HG03571 (cell line): ENCODE measurements around the gene PKD1.

Experiments used
- ATAC-seq: cut with Tn5 transposase; IDR thresholded peaks from one replicate; pipeline ENCODE4 v1.9.1; 2021; ENCODE audit not compliant: unreplicated experiment

PKD1 gene

DNA sequence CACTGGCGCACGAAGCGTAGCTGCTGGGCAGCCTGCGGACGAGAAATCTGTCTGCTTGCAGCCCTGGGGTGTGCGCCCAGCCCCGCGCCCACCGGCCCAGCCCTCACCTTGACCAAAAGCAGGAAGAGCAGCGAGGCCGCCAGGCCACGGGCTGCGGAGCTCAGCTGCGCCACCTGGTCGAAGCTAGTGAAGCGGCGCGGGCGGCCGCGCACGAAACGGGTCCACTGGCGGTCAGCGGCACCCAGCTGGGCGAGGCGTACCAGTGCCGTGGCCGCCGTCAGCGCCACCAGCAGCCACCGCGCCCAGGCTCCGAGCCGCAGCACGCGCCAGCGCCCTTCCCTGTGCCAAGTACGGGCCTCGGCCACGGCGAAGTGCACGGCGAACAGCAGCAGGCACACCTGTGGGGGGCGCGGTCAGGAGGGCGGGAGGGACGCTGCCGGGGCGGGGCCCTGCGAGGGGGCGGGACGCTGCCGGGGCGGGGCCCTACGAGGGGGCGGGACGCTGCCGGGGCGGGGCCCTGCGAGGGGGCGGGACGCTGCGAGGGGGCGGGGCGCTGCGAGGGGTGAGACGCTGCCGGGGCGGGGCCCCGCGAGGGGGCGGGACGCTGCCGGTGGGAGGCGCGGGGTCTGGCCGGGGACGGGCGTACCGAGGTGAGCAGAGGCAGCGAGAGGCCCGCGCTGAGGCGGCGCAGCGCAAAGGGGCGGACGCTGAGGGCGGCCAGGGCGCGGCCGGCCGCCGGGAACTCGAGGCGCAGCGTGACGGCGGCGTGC lies 44.7 kb downstream of the PKD1 start:
- ATAC-seq = no peak

DNA sequence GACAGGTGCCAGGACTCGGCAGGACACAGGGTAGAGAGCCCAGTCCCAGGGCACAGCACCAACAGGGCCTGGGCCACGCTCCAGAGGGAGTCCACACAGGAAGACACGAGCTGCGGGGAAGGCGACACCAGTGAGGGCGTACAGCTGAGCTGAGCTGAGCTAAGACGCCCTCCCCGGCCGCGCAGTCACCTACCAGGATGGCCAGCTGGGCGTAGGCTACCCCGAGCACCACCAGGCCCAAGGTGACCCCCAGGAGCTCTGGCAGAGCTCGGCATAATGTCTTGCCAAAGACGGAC lies 45.3 kb downstream of the PKD1 start:
- no peak for ATAC-seq

DNA sequence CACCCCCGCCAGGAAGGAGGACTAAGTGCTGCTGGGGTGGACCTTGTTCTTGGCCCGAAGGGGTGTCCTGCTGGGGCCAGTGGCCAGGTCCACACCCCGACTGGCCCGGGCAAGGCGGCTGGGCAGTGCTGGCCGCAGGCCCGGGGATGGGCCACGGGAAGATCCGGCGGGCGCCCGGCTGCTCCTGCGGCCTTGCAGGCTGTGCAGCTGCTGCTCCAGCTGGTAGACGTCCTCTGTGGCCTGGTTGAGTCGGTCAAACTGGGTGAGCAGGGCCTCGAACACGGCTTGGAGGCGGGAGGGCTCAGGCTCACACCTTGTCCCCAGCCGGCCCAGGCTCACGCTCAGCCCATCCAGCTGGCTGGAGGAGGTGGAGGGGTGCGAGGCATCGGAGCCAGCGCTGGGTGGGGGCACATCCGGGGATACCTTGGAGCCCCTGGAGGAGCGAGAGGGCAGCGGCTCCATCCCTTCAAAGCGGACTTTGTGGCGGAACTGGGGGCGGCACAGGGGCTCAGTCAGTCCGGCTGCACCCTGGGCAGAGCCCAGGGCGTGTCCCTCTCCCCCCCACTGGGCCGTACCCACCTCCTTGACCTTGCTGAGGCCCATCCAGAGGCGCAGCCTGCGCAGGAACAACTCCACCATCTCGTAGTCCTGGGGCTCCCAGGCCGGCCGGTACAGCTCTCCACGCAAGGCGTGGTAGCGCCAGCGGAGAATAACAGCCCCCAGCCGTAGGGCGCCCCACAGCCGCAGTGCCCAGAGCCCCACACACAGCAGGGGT lies 45.8 kb downstream of the PKD1 start:
- no peak for ATAC-seq

DNA sequence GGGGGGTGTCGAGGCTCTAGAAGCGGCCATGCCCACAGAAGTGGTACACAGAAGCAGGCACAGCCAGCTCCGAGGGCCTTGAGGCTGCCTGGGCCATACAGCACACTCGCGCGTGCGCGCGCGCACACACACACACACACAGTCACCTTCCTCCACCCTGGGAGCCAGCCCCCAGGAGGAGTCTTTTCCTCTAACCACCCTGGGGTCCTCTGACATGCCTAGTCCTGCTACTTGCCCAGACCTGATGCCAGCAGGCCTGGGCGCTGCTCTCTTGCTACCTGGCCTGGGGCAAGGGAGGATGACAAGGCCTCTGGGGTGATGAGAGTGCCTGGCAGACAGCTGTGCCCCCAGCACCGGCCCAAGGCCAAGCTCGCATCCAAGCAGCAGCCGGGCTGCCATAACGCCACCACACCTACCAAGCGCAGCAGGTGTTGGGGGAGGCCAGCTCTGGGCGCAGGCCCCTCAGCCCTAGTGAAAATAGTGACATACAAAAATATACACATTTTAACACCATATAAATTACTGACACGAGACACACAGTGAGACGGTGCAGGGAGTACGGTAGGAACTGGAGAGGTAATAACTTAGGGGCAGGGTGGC lies 46.8 kb downstream of the PKD1 start:
- no peak for ATAC-seq

DNA sequence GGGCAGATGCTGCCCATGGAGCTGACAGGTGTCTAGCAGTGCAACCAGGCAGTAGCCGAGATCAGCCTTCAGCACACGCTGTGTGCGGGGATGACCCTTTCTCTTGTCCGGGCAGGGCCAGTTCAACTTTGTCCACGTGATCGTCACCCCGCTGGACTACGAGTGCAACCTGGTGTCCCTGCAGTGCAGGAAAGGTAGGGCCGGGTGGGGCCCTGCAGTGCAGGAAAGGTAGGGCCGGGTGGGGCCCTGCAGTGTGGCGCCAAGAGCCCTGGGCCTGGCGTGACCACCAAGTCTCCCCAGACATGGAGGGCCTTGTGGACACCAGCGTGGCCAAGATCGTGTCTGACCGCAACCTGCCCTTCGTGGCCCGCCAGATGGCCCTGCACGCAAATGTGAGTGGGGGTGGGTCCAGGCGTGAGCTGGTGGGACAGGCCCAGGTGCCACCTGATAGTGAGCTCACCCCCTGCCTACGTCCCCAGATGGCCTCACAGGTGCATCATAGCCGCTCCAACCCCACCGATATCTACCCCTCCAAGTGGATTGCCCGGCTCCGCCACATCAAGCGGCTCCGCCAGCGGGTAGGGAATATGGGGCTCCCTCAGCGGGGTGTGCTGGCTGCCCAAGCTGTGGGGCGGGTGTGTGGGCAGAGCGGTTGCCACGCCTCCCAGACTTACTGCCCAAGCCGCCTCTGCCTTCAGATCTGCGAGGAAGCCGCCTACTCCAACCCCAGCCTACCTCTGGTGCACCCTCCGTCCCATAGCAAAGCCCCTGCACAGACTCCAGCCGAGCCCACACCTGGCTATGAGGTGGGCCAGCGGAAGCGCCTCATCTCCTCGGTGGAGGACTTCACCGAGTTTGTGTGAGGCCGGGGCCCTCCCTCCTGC lies 47.7 kb downstream of the PKD1 start:
- ATAC-seq = no peak

DNA sequence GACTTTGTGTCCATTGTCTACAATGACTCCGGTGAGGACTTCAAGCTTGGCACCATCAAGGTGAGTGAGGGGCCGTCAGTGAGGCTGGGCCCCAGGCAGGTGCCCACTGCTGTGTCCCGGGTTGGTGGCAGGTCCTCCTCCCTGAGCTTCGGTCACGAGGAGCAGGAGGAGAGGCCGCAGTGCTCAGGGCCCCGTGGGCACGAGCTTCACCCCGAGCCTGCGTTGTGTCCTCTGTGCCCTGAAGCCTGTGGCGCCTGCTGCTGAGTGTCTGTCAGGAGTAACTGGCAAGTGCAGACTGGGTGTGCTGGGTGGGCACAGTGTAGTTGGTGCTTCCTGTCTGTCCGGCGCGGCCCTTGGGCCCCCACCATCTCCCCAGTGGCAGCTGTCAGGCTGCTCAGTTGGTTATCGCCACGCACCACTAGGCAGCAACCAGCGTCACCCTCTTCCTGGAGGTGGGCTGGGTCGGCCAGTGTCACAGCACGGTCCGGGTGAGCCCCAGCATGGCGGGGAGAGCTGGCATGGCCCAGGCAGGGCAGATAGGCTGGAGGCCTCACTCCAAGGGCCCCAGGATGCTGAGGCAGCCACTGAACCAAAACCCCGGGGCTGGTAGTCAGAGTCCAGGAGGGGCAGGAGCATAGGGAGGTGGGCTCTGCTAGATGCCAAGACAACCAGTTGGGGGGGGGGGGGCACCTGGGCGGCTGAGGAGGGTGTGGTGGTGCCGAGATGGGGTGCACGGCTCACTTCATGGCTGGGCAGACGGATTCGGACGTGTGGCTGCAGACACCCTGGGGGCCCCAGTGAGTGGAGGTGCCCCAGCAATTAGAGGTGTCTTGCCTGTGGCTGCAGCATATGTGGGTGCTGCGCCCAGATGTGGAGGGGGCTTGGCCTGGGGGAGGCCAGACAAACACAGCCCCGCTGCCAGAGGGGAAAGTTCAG lies 48.6 kb downstream of the PKD1 start:
- no peak for ATAC-seq

DNA sequence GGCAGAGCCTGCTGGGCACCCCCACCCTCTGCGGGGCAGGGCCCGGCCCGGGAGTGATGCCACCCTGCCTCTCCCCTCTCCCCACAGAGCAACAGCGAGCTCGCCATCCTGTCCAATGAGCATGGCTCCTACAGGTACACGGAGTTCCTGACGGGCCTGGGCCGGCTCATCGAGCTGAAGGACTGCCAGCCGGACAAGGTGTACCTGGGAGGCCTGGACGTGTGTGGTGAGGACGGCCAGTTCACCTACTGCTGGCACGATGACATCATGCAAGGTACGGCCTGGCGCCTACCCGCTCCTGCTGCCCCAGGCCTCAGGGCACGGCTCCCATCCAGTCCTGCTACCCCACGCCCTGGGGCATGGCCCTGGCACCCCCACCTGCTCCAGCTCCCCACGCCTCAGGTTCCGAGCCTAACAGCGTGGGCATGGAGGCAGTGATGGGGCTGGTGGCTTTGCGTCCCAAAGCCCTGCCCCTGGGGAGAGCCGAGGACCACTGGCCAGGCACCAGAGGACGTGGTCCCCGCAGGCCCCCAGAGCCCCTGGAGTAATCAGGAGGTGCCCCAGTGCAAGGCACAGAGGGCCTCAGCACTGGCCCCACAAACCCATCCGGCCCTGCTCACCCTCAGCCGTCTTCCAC lies 49.5 kb downstream of the PKD1 start:
- ATAC-seq = no peak

DNA sequence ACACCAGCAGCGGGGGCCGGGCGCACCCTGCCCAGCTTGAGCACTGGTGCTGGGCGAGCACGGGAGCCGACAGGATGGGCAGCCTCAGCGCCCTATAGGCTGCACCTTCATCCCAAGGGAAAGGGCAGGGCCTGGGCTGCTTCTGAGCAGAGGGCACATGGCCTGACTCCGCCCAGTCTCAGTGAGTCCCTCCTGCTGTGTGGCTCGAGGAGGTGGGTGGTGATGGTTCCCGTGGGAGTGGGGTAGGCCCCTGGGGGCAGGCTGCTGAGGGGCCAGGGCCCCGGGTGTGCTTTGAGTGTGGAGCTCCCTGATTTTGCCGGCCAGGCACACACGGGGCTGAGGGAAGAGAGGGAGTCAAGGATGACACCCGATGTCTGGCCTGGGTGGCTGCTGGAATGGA lies 50.0 kb downstream of the PKD1 start:
- ATAC-seq = no peak

DNA sequence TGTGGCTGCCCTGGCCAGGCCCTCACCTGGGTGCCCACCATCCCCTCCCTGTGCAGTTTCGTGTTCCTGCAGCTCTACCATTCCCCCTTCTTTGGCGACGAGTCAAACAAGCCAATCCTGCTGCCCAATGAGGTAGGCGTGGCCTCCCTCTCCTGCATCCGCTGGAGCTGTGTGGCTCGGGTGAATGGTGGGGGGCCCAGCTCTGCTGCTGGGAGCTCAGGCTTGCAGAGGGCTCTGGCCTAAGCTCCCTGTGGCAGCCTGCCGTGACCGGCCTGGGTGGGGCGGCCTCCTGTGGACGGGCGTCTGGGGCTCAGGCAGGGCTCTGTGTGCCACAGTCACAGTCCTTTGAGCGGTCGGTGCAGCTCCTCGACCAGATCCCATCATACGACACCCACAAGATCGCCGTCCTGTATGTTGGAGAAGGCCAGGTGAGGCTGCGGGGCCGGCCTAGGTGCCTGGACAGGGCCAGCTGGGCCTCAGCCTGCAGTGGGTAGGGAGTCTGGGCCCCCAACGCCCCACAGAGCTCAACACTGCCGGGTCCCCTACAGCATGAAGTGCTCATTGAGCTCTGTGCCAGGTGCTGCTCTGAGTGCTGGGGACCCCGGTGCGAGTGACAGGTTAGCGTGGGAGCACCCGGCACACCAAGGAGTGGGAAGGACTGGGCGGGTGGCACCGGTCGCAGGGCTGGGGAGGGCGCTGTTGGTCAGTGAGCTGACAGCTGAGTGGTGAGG lies 50.6 kb downstream of the PKD1 start:
- ATAC-seq = no peak

DNA sequence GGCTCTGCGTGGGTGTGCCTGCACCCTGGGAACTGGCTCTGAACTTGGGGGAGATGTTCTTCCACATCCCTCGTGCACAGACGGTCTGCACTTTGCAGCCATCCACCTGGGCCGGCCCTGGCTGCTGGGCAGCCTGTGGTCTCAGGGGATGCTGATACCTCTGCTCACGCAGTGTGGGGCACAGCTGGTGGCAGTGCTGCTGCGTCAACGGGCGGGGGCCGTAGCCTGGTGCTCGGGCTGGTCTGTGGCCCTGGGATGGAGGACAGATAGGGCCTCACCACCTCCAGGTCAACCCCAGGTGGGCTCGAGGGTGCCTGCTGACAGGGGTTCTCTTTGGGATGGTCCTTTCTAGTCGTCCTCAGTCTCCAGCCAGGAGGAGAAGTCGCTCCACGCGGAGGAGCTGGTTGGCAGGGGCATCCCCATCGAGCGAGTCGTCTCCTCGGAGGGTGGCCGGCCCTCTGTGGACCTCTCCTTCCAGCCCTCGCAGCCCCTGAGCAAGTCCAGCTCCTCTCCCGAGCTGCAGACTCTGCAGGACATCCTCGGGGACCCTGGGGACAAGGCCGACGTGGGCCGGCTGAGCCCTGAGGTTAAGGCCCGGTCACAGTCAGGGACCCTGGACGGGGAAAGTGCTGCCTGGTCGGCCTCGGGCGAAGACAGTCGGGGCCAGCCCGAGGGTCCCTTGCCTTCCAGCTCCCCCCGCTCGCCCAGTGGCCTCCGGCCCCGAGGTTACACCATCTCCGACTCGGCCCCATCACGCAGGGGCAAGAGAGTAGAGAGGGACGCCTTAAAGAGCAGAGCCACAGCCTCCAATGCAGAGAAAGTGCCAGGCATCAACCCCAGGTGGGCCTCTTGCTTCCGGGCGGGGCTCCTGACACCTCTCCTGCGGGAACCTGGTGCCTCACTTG lies 51.6 kb downstream of the PKD1 start:
- no peak for ATAC-seq

DNA sequence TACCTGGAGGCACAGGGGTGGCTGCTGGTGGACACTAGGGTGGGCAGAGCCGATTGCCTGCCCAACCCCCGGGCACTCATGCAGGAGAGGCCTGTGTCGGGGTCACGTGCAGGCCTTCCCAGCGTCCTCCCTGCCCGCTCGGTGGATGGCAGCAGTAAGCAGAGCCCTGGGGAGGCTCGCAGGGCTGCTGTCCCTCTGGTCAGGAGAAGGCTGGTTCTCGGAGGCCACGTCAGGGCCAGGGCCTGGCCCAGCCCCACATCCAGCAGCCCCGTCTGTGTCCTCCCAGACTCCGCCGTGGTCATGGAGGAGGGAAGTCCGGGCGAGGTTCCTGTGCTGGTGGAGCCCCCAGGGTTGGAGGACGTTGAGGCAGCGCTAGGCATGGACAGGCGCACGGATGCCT lies 52.3 kb downstream of the PKD1 start:
- no peak for ATAC-seq

DNA sequence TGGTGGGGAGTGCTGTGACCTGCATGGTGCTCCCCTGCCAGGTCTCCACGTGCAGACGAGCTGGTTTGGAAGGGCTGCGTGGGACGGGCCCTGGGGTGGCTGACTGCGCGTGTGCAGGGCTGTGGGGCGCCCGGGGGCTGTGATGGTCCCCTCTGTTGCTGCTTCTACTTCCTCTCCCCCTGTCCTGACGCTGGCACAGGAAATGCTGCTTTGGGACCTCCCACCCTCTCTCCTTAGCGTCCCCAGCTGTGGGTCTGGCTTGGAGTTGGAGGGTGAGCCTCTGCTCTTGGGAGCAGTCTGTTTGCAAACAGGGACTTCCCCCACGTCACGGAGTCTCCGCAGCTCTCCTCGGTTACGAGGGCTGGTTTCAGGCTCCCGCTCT lies 52.7 kb downstream of the PKD1 start:
- no peak for ATAC-seq

DNA sequence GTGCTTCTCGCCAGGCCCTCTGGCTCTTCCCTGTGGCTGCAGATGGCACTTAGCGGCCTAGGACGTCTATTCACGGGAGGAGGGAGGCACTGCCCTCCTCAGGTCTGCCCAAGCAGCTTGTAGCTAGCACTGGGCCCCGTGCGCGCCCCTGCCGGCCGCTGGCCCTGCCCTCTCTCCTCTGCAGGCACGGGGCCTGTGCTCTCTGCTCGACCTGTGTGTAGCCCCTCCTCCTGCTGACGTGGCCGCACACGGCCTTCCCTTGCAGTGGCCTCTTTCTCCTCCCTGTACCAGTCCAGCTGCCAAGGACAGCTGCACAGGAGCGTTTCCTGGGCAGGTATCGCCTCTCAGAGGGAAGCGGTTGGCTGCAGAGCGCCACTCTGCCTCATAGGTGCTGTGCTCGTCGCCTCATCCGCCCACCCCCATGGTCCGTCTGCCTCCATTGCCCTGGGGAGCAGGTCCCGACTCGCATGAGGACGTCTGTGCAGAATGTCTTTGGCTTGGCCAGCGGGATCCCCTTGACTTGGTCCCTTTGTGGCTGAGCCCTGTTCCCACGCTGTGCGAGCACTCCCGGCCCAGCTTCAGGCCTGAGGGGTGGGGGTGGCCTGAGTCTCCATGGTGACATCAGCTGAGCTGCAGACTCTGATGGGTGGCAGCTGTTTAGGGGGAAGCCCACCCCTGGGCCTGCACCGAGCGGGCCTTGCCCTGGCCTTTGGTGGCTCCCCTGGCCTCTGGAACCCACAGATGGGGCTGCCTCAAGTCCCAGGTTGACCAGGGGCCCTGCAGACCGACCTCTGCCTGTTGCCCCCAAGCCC lies 53.3 kb downstream of the PKD1 start:
- no peak for ATAC-seq

DNA sequence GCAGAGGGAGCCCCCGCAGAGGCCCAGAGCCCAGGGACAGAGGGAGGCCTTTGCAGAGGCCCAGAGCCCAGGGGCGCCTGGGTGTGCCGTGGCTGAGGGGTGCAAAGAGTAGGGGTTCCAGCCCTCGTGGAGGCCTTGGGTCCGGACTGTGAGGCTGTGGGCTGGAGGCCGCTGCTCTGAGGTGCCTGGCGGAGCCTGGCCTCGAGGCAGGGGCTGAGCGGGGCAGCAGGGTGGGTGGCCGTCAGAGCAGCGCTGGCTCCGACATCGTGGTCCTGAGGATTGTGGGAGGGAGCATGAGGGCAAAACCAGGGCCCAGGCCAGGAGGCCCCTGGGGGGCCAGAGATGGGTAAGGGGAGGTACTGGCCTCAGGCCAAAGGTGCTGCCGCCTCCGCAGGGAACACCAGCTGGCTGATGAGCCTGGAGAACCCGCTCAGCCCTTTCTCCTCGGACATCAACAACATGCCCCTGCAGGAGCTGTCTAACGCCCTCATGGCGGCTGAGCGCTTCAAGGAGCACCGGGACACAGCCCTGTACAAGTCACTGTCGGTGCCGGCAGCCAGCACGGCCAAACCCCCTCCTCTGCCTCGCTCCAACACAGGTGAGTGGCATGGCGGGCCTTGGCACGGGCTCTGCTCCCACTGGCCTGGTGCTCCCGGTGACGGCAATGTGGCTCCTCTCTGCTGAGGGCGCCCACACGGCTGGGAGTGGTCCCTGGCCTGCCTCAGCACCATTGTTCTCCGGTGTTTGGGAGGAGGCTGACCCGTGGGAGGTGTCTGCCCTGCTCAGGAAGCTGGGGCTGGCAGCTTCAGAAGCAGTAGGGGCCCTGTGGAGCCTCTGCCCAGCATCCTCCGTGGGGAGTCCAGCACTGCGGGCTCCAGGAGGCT lies 54.3 kb downstream of the PKD1 start:
- ATAC-seq = no peak

DNA sequence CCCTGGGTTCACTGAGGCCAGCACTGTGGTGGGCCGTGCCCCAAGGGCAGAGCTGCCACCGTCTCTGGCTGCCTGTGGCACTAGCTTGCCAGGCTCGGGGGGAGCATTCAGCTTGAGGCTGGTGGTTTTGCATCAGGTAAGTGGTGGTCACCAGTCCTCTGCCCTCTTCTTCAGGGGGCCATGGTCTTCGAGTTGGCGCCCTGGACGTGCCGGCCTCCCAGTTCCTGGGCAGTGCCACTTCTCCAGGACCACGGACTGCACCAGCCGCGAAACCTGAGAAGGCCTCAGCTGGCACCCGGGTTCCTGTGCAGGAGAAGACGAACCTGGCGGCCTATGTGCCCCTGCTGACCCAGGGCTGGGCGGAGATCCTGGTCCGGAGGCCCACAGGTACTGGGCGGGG lies 55.7 kb downstream of the PKD1 start:
- ATAC-seq = no peak

DNA sequence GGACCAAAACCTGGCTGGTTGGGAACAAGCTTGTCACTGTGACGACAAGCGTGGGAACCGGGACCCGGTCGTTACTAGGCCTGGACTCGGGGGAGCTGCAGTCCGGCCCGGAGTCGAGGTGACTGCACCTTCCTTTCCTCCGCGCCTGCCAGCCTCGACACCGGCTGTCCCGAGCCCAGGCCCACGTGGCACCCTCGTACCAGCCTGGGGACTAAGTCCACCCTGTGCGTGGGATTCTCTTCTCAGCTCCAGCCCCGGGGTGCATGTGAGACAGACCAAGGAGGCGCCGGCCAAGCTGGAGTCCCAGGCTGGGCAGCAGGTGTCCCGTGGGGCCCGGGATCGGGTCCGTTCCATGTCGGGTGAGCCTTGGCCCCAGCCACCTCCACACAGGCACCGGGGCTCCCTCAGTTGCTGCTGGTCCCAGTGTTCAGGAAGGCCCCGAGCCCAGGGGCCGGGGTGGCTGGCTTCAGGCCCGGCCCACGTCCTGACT lies 56.3 kb downstream of the PKD1 start:
- ATAC-seq = no peak
